ENCODE data around the gene TSC22D2. TPM values are rescaled to one million over a fixed set of nuclear protein-coding genes. Genes with fewer than 3 reads are reported as not detected.

Gene TSC22D2
- total and polyA plus RNA-seq, 2 of the 4 experiments (the other 2 are of a cell fraction): 12.2 to 20.5 TPM

- Histone ChIP-seq H4K8ac (ENCODE audit: low read depth in 2 of 2, low read length in 2 of 2) (no peak overlapping the region), H2BK5ac (ENCODE audit: low read depth, low read length, poor library complexity, severe bottlenecking) (no peak overlapping the region), H2AK5ac (ENCODE audit: low read depth, low read length) (no peak overlapping the region), H2AK9ac (replicated peaks; ENCODE audit: low read depth, low read length, poor library complexity) (no peak overlapping the region), H2BK120ac (ENCODE audit: low read depth, low read length) (no peak overlapping the region), H3K9me3 (ENCODE audit: control insufficient read depth, insufficient read depth, low read length) (peaks cover 6% of the 10 kb centered on the region), H3K56ac (ENCODE audit: extremely low read depth, insufficient read depth, low read length) (no peak overlapping the region), H3K4me3 (ENCODE audit: insufficient read depth, low read depth, low read length) (no peak overlapping the region), H3K9me1 (ENCODE audit: insufficient read depth, low read length) (no peaks in the 10 kb centered on the region), H3K36me3 (ENCODE audit: control insufficient read depth, insufficient read depth, low read length) (no peaks in the 10 kb centered on the region), H4K5ac (ENCODE audit: low read depth, low read length) (no peak overlapping the region), H4K20me1 (ENCODE audit: insufficient read depth, low read length) (no peaks in the 10 kb centered on the region), H3K14ac (replicated peaks; ENCODE audit: low read depth, low read length) (no peak overlapping the region), H3K4me2 (ENCODE audit: low read depth, low read length) (no peak overlapping the region), H2BK20ac (ENCODE audit: low read depth, low read length) (no peak overlapping the region), H3K9ac (ENCODE audit: low read depth, low read length) (no peak overlapping the region), H3K4ac (ENCODE audit: low read depth, low read length) (no peak overlapping the region), H3K27me3 (ENCODE audit: control insufficient read depth, insufficient read depth, low read length) (no peaks in the 10 kb centered on the region), H4K91ac (ENCODE audit: insufficient read depth, low read depth, low read length) (no peak overlapping the region), H3K18ac (ENCODE audit: low read depth, low read length) (no peak overlapping the region), H2BK15ac (ENCODE audit: low read depth, low read length) (no peak overlapping the region), H2AFZ (replicated peaks; ENCODE audit: low read length, poor library complexity) (no peak overlapping the region), H3K27ac (ENCODE audit: insufficient read depth, low read length) (no peak overlapping the region), H3K4me1 (ENCODE audit: control insufficient read depth, insufficient read depth, low read length) (no peaks in the 10 kb centered on the region), H3K23ac (ENCODE audit: low read depth, low read length) (no peak overlapping the region), H3K79me1 (ENCODE audit: low read depth in 1 of 2, low read length in 2 of 2) (no peaks in the 10 kb centered on the region)
- DNase-seq: no peak
- no TSS peak for BruUV-seq (replicated peaks)
- POLR2A ChIA-PET (ENCODE audit: unreplicated experiment): no interaction called here
- in situ Hi-C loops (cut with MboI; ENCODE audit: low sequenced_read_pairs): no loop called here
- dilution Hi-C loops (cut with HindIII; ENCODE audit: low sequenced_read_pairs, unreplicated experiment): no loop called here
- ATAC-seq (ENCODE audit: low read depth): no peak
- CTCF ChIA-PET: interaction anchor here (1.2 kb wide), 1 partner anchor 12 kb away, joined by 3 read pairs; no protein-coding TSS in a partner anchor
- intact Hi-C loops (cut with micrococcal nuclease): no loop called here
- TF ChIP-seq NFE2L2 (IDR thresholded peaks at IDR 0.05; ENCODE audit: low read depth, low read length): no peak
- TF ChIP-seq, protein P1, sequence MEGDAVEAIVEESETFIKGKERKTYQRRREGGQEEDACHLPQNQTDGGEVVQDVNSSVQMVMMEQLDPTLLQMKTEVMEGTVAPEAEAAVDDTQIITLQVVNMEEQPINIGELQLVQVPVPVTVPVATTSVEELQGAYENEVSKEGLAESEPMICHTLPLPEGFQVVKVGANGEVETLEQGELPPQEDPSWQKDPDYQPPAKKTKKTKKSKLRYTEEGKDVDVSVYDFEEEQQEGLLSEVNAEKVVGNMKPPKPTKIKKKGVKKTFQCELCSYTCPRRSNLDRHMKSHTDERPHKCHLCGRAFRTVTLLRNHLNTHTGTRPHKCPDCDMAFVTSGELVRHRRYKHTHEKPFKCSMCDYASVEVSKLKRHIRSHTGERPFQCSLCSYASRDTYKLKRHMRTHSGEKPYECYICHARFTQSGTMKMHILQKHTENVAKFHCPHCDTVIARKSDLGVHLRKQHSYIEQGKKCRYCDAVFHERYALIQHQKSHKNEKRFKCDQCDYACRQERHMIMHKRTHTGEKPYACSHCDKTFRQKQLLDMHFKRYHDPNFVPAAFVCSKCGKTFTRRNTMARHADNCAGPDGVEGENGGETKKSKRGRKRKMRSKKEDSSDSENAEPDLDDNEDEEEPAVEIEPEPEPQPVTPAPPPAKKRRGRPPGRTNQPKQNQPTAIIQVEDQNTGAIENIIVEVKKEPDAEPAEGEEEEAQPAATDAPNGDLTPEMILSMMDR (conservative IDR thresholded peaks at IDR 0.05; ENCODE audit: low read depth, low read length): no peak
- TF ChIP-seq RFX5 (IDR thresholded peaks at IDR 0.05; ENCODE audit: low read depth, low read length): no peak
- no peak for TF ChIP-seq MAZ (IDR thresholded peaks at IDR 0.05; ENCODE audit: borderline replicate concordance, low read depth, low read length)
- no peak for TF ChIP-seq USF2 (IDR thresholded peaks at IDR 0.05; ENCODE audit: low read depth, low read length)
- no peak for TF ChIP-seq BHLHE40 (IDR thresholded peaks at IDR 0.05; ENCODE audit: low read depth, low read length)
- no peak for TF ChIP-seq RAD21 (IDR thresholded peaks at IDR 0.05; ENCODE audit: low read length)
- no peak for TF ChIP-seq CHD1 (IDR thresholded peaks at IDR 0.05; ENCODE audit: low read depth, low read length)
- TF ChIP-seq FOS (IDR thresholded peaks at IDR 0.05; ENCODE audit: low read depth, low read length): no peak
- no peak for TF ChIP-seq MAFK (IDR thresholded peaks at IDR 0.05; ENCODE audit: low read depth, low read length)
- TF ChIP-seq SMC3 (IDR thresholded peaks at IDR 0.05; ENCODE audit: low read depth, low read length): no peak
- TF ChIP-seq CEBPB (IDR thresholded peaks at IDR 0.05; ENCODE audit: low read depth, low read length): no peak
- TF ChIP-seq MXI1 (IDR thresholded peaks at IDR 0.05; ENCODE audit: borderline replicate concordance, low read depth, low read length): no peak
These were observed 75.1 kb downstream of the TSC22D2 start for GRCh38 chr3:150483226-150483625.
